Stomach (tissue), 9 donors: ENCODE data around the gene MYCBP2. TPM values are rescaled to one million over a fixed set of nuclear protein-coding genes. Genes with fewer than 3 reads are reported as not detected.

Experiments used
- DNase-seq, 2 donors: peaks; one replicate each; pipeline versions ENCODE4 v3.0.0 to v3.0.0-alpha.2; 2013 to 2019
- H3K27ac ChIP-seq, 5 donors: fragments of 200-600 bp in 4 of 5; sonication (generic) in 4 of 5; one replicate each; pipeline ENCODE4 v1.5.1; 2013 to 2019; ENCODE audit warnings: mild to moderate bottlenecking in 1 of 5, moderate library complexity in 1 of 5
- H3K27me3 ChIP-seq, 3 donors: fragments of 200-600 bp; sonication (generic); one replicate each; pipeline ENCODE4 v1.5.1; 2017 to 2019; ENCODE audit warnings: mixed run types in 1 of 3
- H3K36me3 ChIP-seq, 4 donors: fragments of 200-600 bp; sonication (generic); 1 replicate in 3 of 4; 2 replicates in 1 of 4; pipeline ENCODE4 v1.5.1; 2016 to 2019
- H3K4me1 ChIP-seq, 4 donors: fragments of 200-600 bp; sonication (generic); one replicate each; pipeline ENCODE4 v1.5.1; 2016 to 2019
- H3K4me3 ChIP-seq, 4 donors: fragments of 200-600 bp; sonication (generic) in 3 of 4; one replicate each; pipeline ENCODE4 v1.5.1; 2016 to 2019; ENCODE audit warnings: mild to moderate bottlenecking in 1 of 4
- H3K9me3 ChIP-seq, 4 donors: fragments of 200-600 bp; sonication (generic); one replicate each; pipeline ENCODE4 v1.5.1; 2016 to 2019
- EP300 ChIP-seq: sonication (generic); formaldehyde crosslinking; IDR thresholded peaks from one replicate; pipeline ENCODE4 v1.6.1; 2017; ENCODE audit warnings: antibody characterized with exemption
- POLR2A ChIP-seq, 4 donors: fragments of 450-650 bp; IDR thresholded peaks; one replicate each; pipeline ENCODE4 v1.6.1; 2016; ENCODE audit warnings: antibody characterized with exemption in 4 of 4, control low read depth in 2 of 4, mild to moderate bottlenecking in 1 of 4, moderate library complexity in 1 of 4
- POLR2AphosphoS5 ChIP-seq, 3 donors: sonication (generic); formaldehyde crosslinking; IDR thresholded peaks; one replicate each; pipeline ENCODE4 v1.6.1; 2016; ENCODE audit warnings: antibody characterized with exemption in 3 of 3
- WGBS, 5 donors: extraction: QIAGEN DNeasy Blood & Tissue Kit in 3 of 5; methylation state at CpG; one replicate each; pipeline versions ENCODE4 v1.1.5 to v1.1.7; 2013 to 2018; 5-methylcytosine and 5-hydroxymethylcytosine counted together
- intact Hi-C: fragments of 100-400 bp; cut with DNase I; formaldehyde crosslinking; loops from one replicate; pipeline ENCODE4 v1.15.1; 2023; ENCODE audit warnings: low total_unique reads
- polyA plus RNA-seq, 3 donors: library from polyadenylated mRNA; stranded (reverse); fragments of 200-250 nt; gene quantifications; one replicate each; pipeline ENCODE4 v1.2.3, GENCODE V29; 2013
- total RNA-seq, 5 donors: library from RNA; depleted of rRNA; stranded (reverse); fragments of >200 nt; gene quantifications; one replicate each; pipeline versions ENCODE4 v1.1.0 to v1.2.3, GENCODE V29; 2014 to 2016
- TF ChIP-seq, protein P1 (sequence below), 7 experiments: fragments of 450-650 bp in 4 of 7; fragments of 200-600 bp in 3 of 7; sonication (generic) in 3 of 7; IDR thresholded peaks; one replicate each; pipeline ENCODE4 v1.5.1; 2016 to 2019; ENCODE audit warnings: antibody characterized with exemption in 7 of 7, control low read depth in 2 of 7, mild to moderate bottlenecking in 1 of 7
- donor health status: healthy with polysubstance abuse.
- donor health status: Bipolar disorder and iron deficiency.
- donor health status: healthy.

MYCBP2 gene
- total and polyA plus RNA-seq, 8 donors, result 15.6 to 194 (median 70.4) TPM

DNA sequence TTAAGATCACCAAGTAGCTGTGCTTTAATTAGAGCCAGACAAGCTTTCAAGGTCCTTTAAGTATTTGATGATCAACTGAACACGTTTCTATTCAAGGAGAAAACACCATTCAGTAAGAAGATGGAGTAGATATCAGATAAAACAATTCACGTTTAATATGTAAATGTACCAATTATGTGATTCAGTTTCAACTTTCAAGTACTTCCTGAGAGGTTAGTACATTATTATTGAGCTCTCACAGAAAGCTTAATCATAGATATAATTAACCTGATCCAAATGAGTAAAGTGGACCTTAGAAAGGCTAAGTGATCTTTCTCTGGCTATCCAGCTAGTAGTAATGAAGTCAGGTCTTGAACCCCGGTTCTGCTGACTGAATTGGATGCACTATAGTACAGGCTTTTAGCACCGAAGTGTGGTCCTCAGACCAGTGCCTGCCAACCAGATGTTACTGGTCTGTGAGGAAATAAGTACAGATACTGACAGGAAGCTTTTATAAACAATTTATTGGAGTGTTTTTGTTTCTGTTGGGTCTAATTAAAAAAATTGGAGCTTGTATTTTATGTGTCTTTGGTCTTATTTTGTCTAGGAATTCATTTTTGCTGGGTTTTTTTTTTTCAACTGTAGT lies 324.8 kb downstream of the MYCBP2 start:
- TF ChIP-seq, protein P1, sequence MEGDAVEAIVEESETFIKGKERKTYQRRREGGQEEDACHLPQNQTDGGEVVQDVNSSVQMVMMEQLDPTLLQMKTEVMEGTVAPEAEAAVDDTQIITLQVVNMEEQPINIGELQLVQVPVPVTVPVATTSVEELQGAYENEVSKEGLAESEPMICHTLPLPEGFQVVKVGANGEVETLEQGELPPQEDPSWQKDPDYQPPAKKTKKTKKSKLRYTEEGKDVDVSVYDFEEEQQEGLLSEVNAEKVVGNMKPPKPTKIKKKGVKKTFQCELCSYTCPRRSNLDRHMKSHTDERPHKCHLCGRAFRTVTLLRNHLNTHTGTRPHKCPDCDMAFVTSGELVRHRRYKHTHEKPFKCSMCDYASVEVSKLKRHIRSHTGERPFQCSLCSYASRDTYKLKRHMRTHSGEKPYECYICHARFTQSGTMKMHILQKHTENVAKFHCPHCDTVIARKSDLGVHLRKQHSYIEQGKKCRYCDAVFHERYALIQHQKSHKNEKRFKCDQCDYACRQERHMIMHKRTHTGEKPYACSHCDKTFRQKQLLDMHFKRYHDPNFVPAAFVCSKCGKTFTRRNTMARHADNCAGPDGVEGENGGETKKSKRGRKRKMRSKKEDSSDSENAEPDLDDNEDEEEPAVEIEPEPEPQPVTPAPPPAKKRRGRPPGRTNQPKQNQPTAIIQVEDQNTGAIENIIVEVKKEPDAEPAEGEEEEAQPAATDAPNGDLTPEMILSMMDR (IDR thresholded peaks at IDR 0.05), result no peak
- no peak for TF ChIP-seq POLR2A (IDR thresholded peaks at IDR 0.05)
- TF ChIP-seq POLR2AphosphoS5 (IDR thresholded peaks at IDR 0.05), result no peak
- TF ChIP-seq EP300, result no peak
- Histone ChIP-seq H3K27me3 (no peaks in the 10 kb centered on the region), H3K9me3 (no peaks in the 10 kb centered on the region), H3K4me1 (peaks cover 0 to 65% (median 35%) of the 10 kb centered on the region in 4 donors), H3K36me3 (peaks cover 0 to 61% (median 56%) of the 10 kb centered on the region in 4 donors), H3K27ac (peak overlapping the region in 3 of 5 donors; percentile 0 to 45 (median 19)), H3K4me3 (no peak overlapping the region)
- WGBS, 5 donors, result 39 to 51% (median 42%) methylated on average over 4 of the region's 4 CpGs
- no peak for DNase-seq
- intact Hi-C loops, result no loop called here

DNA sequence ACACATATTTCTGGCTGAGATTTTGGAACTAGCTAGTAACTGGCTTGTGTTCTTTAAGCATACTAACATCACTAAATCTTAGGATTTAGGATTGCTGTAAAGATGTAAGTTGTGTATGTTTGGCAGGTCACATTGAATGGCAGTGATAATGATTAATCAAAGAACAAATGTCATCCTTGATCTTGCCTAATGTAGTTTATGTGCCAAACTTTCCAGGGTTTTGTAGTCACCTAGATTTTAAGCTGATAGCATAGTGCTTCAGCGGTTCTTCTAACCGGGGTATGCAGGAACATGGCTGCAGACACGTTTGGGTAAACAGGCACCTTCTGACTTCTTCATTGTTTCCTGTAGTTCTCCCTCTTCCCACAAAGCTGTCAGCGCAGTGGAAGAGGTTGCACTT lies 325.4 kb downstream of the MYCBP2 start:
- no peak for DNase-seq
- Histone ChIP-seq H3K4me3 (no peak overlapping the region), H3K36me3 (peaks cover 5 to 61% (median 57%) of the 10 kb centered on the region in 4 donors), H3K9me3 (no peaks in the 10 kb centered on the region), H3K4me1 (peaks cover 0 to 60% (median 33%) of the 10 kb centered on the region in 4 donors), H3K27me3 (no peaks in the 10 kb centered on the region), H3K27ac (peak overlapping the region in 2 of 5 donors; percentile 19 to 45)
- 32 to 53% (median 43%) methylated on average over 4 of the region's 4 CpGs for WGBS, 5 donors
- intact Hi-C loops, result no loop called here
- no peak for TF ChIP-seq EP300
- no peak for TF ChIP-seq POLR2AphosphoS5 (IDR thresholded peaks at IDR 0.05)
- TF ChIP-seq, protein P1 (IDR thresholded peaks at IDR 0.05), result no peak
- no peak for TF ChIP-seq POLR2A (IDR thresholded peaks at IDR 0.05)

DNA sequence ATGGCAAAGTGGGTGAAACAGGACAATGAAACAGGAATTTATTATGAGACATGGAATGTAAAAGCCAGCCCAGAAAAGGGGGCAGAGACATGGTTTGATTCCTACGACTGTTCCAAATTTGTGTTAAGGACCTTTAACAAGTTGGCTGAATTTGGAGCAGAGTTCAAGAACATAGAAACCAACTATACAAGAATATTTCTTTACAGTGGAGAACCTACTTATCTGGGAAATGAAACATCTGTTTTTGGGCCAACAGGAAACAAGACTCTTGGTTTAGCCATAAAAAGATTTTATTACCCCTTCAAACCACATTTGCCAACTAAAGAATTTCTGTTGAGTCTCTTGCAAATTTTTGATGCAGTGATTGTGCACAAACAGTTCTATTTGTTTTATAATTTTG lies 326.4 kb downstream of the MYCBP2 start:
- intact Hi-C loops, result no loop called here
- H3K4me1 ChIP-seq, result peaks cover 0 to 53% (median 31%) of the 10 kb centered on the region in 4 donors
- peaks cover 7 to 65% (median 65%) of the 10 kb centered on the region in 4 donors for H3K36me3 ChIP-seq
- DNase-seq, result no peak
- H3K27ac ChIP-seq, result no peak overlapping the region
- H3K4me3 ChIP-seq, result no peak overlapping the region
- WGBS, 5 donors, result 61 to 74% (median 70%) methylated on average over 1 of the region's 1 CpG
- TF ChIP-seq POLR2A (IDR thresholded peaks at IDR 0.05) (no peak), EP300 (no peak), POLR2AphosphoS5 (IDR thresholded peaks at IDR 0.05) (no peak)
- TF ChIP-seq, protein P1 (IDR thresholded peaks at IDR 0.05), result no peak
- H3K27me3 ChIP-seq, result no peaks in the 10 kb centered on the region
- H3K9me3 ChIP-seq, result no peaks in the 10 kb centered on the region

Other genes with a start within 250 kb of the MYCBP2 start
- 1 to 10 TPM in 1 of 5 donors, under 1 TPM in 1, not detected in 3; 0.45 to 1.7 TPM for gene SCEL, start 208.6 kb upstream of the MYCBP2 start, total RNA-seq
- gene SCEL, start 208.6 kb upstream of the MYCBP2 start, polyA plus RNA-seq, result 10 to 100 TPM in 1 of 3 donors, under 1 TPM in 1, not detected in 1; 0.19 to 76.8 TPM